Spleen (tissue), 11 donors: Measurements from ENCODE around the gene DHRSX. TPM values are rescaled to one million over a fixed set of nuclear protein-coding genes. Genes with fewer than 3 reads are reported as not detected.

Experiments used
- DNase-seq: peaks from one replicate; pipeline ENCODE4 v3.0.0-alpha.2; 2020
- H3K27ac ChIP-seq, 8 donors: fragments of 200-600 bp; sonication (generic) in 7 of 8; 1 replicate in 4 of 8; 2 replicates in 4 of 8; pipeline versions ENCODE4 v1.5.0 to v1.8.0; 2016 to 2021; ENCODE audit warnings: inconsistent platforms in 4 of 8, mild to moderate bottlenecking in 4 of 8, moderate library complexity in 1 of 8
- H3K27me3 ChIP-seq, 7 donors: fragments of 200-600 bp; sonication (generic) in 6 of 7; replicated peaks in 1 of 7; 1 replicate in 4 of 7; 2 replicates in 3 of 7; pipeline versions ENCODE4 v1.5.0 to v1.8.0; 2016 to 2021; ENCODE audit warnings: inconsistent platforms in 3 of 7, mild to moderate bottlenecking in 1 of 7
- H3K36me3 ChIP-seq, 6 donors: fragments of 200-600 bp; sonication (generic) in 5 of 6; 1 replicate in 4 of 6; 2 replicates in 2 of 6; pipeline versions ENCODE4 v1.5.0 to v1.8.0; 2016 to 2021; ENCODE audit warnings: inconsistent platforms in 2 of 6
- H3K4me1 ChIP-seq, 6 donors: fragments of 200-600 bp; sonication (generic) in 5 of 6; 1 replicate in 3 of 6; 2 replicates in 3 of 6; pipeline versions ENCODE4 v1.5.0 to v1.8.0; 2016 to 2021; ENCODE audit warnings: inconsistent platforms in 3 of 6
- H3K4me3 ChIP-seq, 8 donors: fragments of 200-600 bp; sonication (generic) in 7 of 8; 1 replicate in 4 of 8; 2 replicates in 4 of 8; pipeline versions ENCODE4 v1.5.0 to v1.8.0; 2016 to 2021; ENCODE audit warnings: inconsistent platforms in 4 of 8, mild to moderate bottlenecking in 4 of 8, moderate library complexity in 2 of 8
- H3K9me3 ChIP-seq, 8 donors: fragments of 200-600 bp; sonication (generic) in 7 of 8; 1 replicate in 4 of 8; 2 replicates in 4 of 8; pipeline versions ENCODE4 v1.5.0 to v1.8.0; 2016 to 2021; ENCODE audit warnings: inconsistent platforms in 4 of 8
- POLR2A ChIP-seq, 3 donors: fragments of 450-650 bp; IDR thresholded peaks; one replicate each; pipeline ENCODE4 v1.5.1; 2017; ENCODE audit warnings: antibody characterized with exemption in 3 of 3, mild to moderate bottlenecking in 1 of 3
- POLR2AphosphoS5 ChIP-seq, 3 donors: sonication (generic); formaldehyde crosslinking; IDR thresholded peaks; one replicate each; pipeline ENCODE4 v1.5.1; 2017; ENCODE audit warnings: antibody characterized with exemption in 3 of 3
- WGBS, 5 donors: extraction: QIAGEN DNeasy Blood & Tissue Kit in 3 of 5; methylation state at CpG; one replicate each; pipeline versions ENCODE4 v1.1.5 to v1.1.7; 2013 to 2018; 5-methylcytosine and 5-hydroxymethylcytosine counted together
- intact Hi-C: fragments of 100-400 bp; cut with DNase I; formaldehyde crosslinking; loops from one replicate; pipeline ENCODE4 v1.15.0; 2023; ENCODE audit warnings: low total_unique reads
- polyA plus RNA-seq, 3 donors: library from polyadenylated mRNA; stranded (reverse); fragments of 200-250 nt; gene quantifications; one replicate each; pipeline ENCODE4 v1.2.1, GENCODE V29; 2013
- total RNA-seq, 7 donors: library from RNA; depleted of rRNA in 3 of 7; stranded (reverse); fragments of >200 nt in 3 of 7; fragmentation: NEBNext Ultra II Directional in 4 of 7; extraction: Animal tissue kit (Norgen Biotek cat#: 25700) in 4 of 7; gene quantifications; one replicate each; pipeline versions ENCODE4 v1.1.0 to v1.2.1, GENCODE V29; 2016 to 2021
- TF ChIP-seq, protein P1 (sequence below), 11 experiments: fragments of 200-600 bp in 7 of 11; fragments of 450-650 bp in 4 of 11; sonication (generic) in 4 of 11; IDR thresholded peaks in 8 of 11; conservative IDR thresholded peaks in 3 of 11; 1 replicate in 7 of 11; 2 replicates in 4 of 11; pipeline versions ENCODE4 v1.4.0 to v1.8.0; 2016 to 2021; ENCODE audit warnings: antibody characterized with exemption in 11 of 11, inconsistent platforms in 4 of 11, mild to moderate bottlenecking in 1 of 11
- donor health status: healthy with polysubstance abuse.
- donor health status: DM: no; HTN: no; CAD: no; lungs with moderate emphysema.
- donor health status: DM: no; HTN: no; CAD: no.
- donor health status: Bipolar disorder and iron deficiency.
- donor health status: healthy.
- donor health status: DM: no; HTN: no; CAD: no.
- donor health status: DM: yes; HTN: yes; CAD: no.

Gene DHRSX
- total and polyA plus RNA-seq, 10 donors = 5.5 to 29.6 (median 23.2) TPM

DNA sequence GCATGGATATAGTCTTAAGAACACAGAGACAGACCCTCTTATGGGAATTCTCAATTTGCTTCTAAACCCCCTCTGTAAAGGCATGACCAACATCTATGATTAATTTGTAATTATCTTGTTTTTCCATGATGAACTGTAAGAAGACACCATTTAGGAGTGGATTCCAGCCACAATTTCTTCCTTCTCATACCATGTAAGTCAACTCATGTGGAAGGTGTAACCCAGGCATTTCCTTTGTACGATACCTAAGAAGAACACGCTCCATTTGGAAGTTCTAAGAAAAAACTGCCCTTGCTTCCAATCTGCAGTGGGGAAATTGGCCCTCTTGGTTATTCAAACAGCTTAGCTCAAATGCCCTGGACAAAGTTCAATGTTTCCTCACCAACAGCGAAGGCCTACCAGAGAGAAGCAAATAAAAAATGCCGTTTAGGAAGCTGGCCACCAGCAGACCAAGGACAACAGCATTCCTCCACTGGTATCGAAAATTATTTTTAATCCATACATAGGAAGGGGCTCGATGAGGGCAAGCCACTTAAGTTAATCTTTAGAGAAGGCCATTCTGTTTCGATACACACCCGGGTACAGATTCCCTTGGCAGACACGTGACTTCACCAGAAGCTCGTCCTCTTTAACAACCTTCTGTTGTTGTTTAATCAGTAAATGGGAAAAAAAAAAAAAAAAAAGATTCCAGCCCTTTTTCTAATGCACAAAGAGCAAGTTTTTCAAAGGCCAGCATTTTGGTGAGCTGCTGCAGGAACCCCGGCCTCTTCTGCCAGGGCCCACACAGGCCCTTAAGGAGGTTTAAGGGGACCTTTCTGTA, 2.6 kb downstream of the DHRSX start:
- peak overlapping the region in 4 of 8 donors; percentile 1 to 94 (median 88) for H3K4me3 ChIP-seq
- peak overlapping the region in 7 of 8 donors; percentile 73 to 94 (median 92) for H3K27ac ChIP-seq

DNA sequence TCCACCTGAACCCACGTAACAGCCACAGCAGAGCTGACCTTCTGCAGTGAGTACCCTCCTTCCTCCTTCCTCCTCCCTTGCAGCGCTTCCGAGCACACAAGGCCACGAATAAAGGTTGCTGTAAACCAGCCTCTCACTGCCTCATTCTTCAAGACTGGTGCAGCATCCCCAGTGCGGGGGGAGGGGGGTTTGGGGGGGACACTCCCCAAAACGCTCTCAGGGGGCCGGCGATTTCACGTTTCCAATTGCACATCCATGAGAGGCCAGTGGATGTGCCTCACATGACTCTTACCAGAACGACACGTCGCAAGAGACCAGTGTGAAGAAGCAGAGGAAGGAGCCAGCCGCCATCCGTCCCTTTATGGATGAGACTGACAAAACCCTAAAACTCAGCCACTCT, 5.2 kb downstream of the DHRSX start:
- TF ChIP-seq POLR2AphosphoS5 (IDR thresholded peaks at IDR 0.05) (no peak), POLR2A (IDR thresholded peaks at IDR 0.05) (no peak)
- TF ChIP-seq, protein P1, sequence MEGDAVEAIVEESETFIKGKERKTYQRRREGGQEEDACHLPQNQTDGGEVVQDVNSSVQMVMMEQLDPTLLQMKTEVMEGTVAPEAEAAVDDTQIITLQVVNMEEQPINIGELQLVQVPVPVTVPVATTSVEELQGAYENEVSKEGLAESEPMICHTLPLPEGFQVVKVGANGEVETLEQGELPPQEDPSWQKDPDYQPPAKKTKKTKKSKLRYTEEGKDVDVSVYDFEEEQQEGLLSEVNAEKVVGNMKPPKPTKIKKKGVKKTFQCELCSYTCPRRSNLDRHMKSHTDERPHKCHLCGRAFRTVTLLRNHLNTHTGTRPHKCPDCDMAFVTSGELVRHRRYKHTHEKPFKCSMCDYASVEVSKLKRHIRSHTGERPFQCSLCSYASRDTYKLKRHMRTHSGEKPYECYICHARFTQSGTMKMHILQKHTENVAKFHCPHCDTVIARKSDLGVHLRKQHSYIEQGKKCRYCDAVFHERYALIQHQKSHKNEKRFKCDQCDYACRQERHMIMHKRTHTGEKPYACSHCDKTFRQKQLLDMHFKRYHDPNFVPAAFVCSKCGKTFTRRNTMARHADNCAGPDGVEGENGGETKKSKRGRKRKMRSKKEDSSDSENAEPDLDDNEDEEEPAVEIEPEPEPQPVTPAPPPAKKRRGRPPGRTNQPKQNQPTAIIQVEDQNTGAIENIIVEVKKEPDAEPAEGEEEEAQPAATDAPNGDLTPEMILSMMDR (IDR thresholded peaks at IDR 0.05 in 8 of 11, conservative IDR thresholded peaks at IDR 0.05 in 3 of 11) = no peak
- H3K36me3 ChIP-seq = peaks cover 0 to 54% (median 12%) of the 10 kb centered on the region in 6 donors
- no peaks in the 10 kb centered on the region for H3K9me3 ChIP-seq
- no peak overlapping the region for H3K4me3 ChIP-seq
- WGBS, 5 donors = 72 to 84% (median 75%) methylated on average over 14 of the region's 14 CpGs
- intact Hi-C loops = loop anchor here (10.0 kb wide), 1 partner anchor 199 kb away; the partner anchor contains the start of gene CD99
- H3K27me3 ChIP-seq = no peaks in the 10 kb centered on the region
- H3K27ac ChIP-seq = no peak overlapping the region
- peaks cover 26 to 78% (median 49%) of the 10 kb centered on the region in 6 donors for H3K4me1 ChIP-seq
- peak; percentile 73 for DNase-seq

More for the DNA sequence above, 2.6 kb downstream of the DHRSX start:
- H3K4me1 ChIP-seq = peaks cover 26 to 62% (median 41%) of the 10 kb centered on the region in 6 donors
- no peaks in the 10 kb centered on the region for H3K27me3 ChIP-seq
- TF ChIP-seq POLR2AphosphoS5 (IDR thresholded peaks at IDR 0.05) (no peak), POLR2A (IDR thresholded peaks at IDR 0.05) (no peak)
- TF ChIP-seq, protein P1 (IDR thresholded peaks at IDR 0.05 in 8 of 11, conservative IDR thresholded peaks at IDR 0.05 in 3 of 11) = no peak
- peak; percentile 41 for DNase-seq
- WGBS, 5 donors = 58 to 78% (median 67%) methylated on average over 11 of the region's 11 CpGs
- intact Hi-C loops = loop anchor here (10.0 kb wide), 1 partner anchor 197 kb away; the partner anchor contains the start of gene CD99
- peaks cover 0 to 28% (median 8%) of the 10 kb centered on the region in 6 donors for H3K36me3 ChIP-seq
- H3K9me3 ChIP-seq = no peaks in the 10 kb centered on the region

DNA sequence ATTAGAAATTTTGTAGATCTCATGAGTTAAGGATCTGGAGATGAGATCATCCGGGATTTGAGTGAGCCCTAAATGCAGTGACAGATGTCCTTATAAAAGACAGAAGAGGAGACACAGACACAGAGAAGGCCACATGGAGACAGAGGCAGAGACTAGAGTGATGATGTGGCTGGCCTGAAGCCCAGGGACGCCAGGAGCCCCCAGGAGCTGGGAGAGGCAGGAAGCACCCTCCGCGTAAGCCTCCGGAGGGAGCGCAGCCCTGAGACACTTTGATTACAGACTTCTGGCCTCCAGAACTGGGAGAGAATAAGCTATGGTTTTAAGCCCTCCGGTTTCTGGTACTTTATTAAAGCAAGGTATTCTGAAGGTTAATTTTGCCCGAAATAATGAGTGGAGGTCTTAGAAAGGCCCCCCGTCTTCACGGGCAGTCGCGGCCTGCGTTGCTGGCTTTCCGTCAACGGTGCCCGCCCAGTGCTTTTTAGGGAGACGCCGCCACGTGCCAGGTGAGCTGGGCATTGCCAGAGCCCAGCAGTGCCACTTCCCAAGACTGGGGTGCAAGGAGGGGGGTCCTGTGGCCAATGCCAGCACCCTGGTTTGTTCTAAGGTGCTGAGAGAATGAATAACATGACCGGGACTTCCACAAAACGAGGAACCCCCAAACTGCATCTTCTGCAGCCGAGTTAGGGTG, 8.1 kb downstream of the DHRSX start:
- H3K4me1 ChIP-seq = peaks cover 6 to 53% (median 24%) of the 10 kb centered on the region in 6 donors
- H3K27ac ChIP-seq = no peak overlapping the region
- TF ChIP-seq POLR2AphosphoS5 (IDR thresholded peaks at IDR 0.05) = peak in 1 of 3 donors; percentile 25
- TF ChIP-seq, protein P1 (IDR thresholded peaks at IDR 0.05 in 8 of 11, conservative IDR thresholded peaks at IDR 0.05 in 3 of 11) = no peak
- WGBS, 5 donors = 88 to 92% (median 89%) methylated on average over 22 of the region's 22 CpGs
- H3K9me3 ChIP-seq = no peaks in the 10 kb centered on the region
- intact Hi-C loops = loop anchor here (10.0 kb wide), 1 partner anchor 202 kb away; the partner anchor contains the start of gene CD99
- no peaks in the 10 kb centered on the region for H3K27me3 ChIP-seq
- DNase-seq = peak; percentile 67
- H3K36me3 ChIP-seq = peaks cover 0 to 83% (median 41%) of the 10 kb centered on the region in 6 donors
- no peak overlapping the region for H3K4me3 ChIP-seq
